HG02943 (cell line): ENCODE results near the gene CLN6.
"Not testable (repeated sequence)": the region's sequence is repeated elsewhere in the genome, so short reads cannot be mapped to it uniquely, and the experiment has no call there.

ENCODE experiments used
- ATAC-seq: cut with Tn5 transposase; IDR thresholded peaks from one replicate; pipeline ENCODE4 v1.9.1; 2021; ENCODE audit warnings: mild to moderate bottlenecking, low read depth, moderate library complexity; ENCODE audit not compliant: unreplicated experiment

The CLN6 gene

GRCh38 chr15:68256675-68257450 is 27.3 kb upstream of the CLN6 start:
- ATAC-seq = no peak

GRCh38 chr15:68252925-68253534 is 23.5 kb upstream of the CLN6 start:
- ATAC-seq = no peak

- ATAC-seq = no peak
Observed at GRCh38 chr15:68249058-68249713, 19.7 kb upstream of the CLN6 start.

GRCh38 chr15:68244235-68244634 is 14.7 kb upstream of the CLN6 start:
- ATAC-seq = no peak

GRCh38 chr15:68241088-68241935 is 11.8 kb upstream of the CLN6 start:
- ATAC-seq = no peak

- ATAC-seq = no peak
Observed at GRCh38 chr15:68239025-68239424, 9.5 kb upstream of the CLN6 start.

- ATAC-seq = no peak
Observed at GRCh38 chr15:68235022-68235421, 5.5 kb upstream of the CLN6 start.

GRCh38 chr15:68234520-68234919 is 5.0 kb upstream of the CLN6 start:
- ATAC-seq = not testable (repeated sequence)

GRCh38 chr15:68234060-68234459 is 4.5 kb upstream of the CLN6 start:
- no peak for ATAC-seq

- no peak for ATAC-seq
Observed at GRCh38 chr15:68232937-68233336, 3.4 kb upstream of the CLN6 start.

- ATAC-seq = no peak
Observed at GRCh38 chr15:68232449-68232848, 2.9 kb upstream of the CLN6 start.

GRCh38 chr15:68231102-68231818 is 1.7 kb upstream of the CLN6 start:
- ATAC-seq = no peak

- no peak for ATAC-seq
Observed at GRCh38 chr15:68230157-68231100, 901 bp upstream of the CLN6 start.

GRCh38 chr15:68228971-68229385 is 550 bp downstream of the CLN6 start:
- ATAC-seq = peak; percentile 12

GRCh38 chr15:68228143-68228970 is 1.2 kb downstream of the CLN6 start:
- no peak for ATAC-seq

GRCh38 chr15:68227643-68228142 is 1.8 kb downstream of the CLN6 start:
- no peak for ATAC-seq

- not testable (repeated sequence) for ATAC-seq
Observed at GRCh38 chr15:68225442-68225841, 4.1 kb downstream of the CLN6 start.
